HG02678 (cell line): ENCODE data around the gene WWOX.
"Not testable (repeated sequence)": the region's sequence is repeated elsewhere in the genome, so short reads cannot be mapped to it uniquely, and the experiment has no call there.

Experiments used
- ATAC-seq: cut with Tn5 transposase; IDR thresholded peaks from one replicate; pipeline ENCODE4 v1.9.1; 2021; ENCODE audit warnings: mild to moderate bottlenecking, moderate library complexity; ENCODE audit not compliant: unreplicated experiment

Gene WWOX

GRCh38 chr16:78099271-78100111, at the start of gene WWOX:
Gene WWOX (plus strand): TSS chr16:78099654.
- peak; percentile 95 for ATAC-seq

- no peak for ATAC-seq
These were observed 48.6 kb upstream of the WWOX start for GRCh38 chr16:78050734-78051400.

GRCh38 chr16:78057803-78058564, 41.5 kb upstream of the WWOX start:
- ATAC-seq = no peak

GRCh38 chr16:78059806-78060205, 39.6 kb upstream of the WWOX start:
- ATAC-seq = not testable (repeated sequence)

- ATAC-seq = no peak
These were observed 39.2 kb upstream of the WWOX start for GRCh38 chr16:78060295-78060694.

GRCh38 chr16:78060809-78061208, 38.6 kb upstream of the WWOX start:
- no peak for ATAC-seq

- no peak for ATAC-seq
These were observed 34.1 kb upstream of the WWOX start for GRCh38 chr16:78065319-78065718.

GRCh38 chr16:78069913-78070312, 29.5 kb upstream of the WWOX start:
- no peak for ATAC-seq

- ATAC-seq = no peak
These were observed 27.2 kb upstream of the WWOX start for GRCh38 chr16:78072275-78072674.

GRCh38 chr16:78075800-78076199, 23.7 kb upstream of the WWOX start:
- ATAC-seq = no peak

GRCh38 chr16:78081341-78081740, 18.1 kb upstream of the WWOX start:
- ATAC-seq = no peak

- no peak for ATAC-seq
These were observed 8.0 kb upstream of the WWOX start for GRCh38 chr16:78091419-78091818.

GRCh38 chr16:78092758-78093157, 6.7 kb upstream of the WWOX start:
- no peak for ATAC-seq

GRCh38 chr16:78094166-78094565, 5.3 kb upstream of the WWOX start:
- ATAC-seq = no peak

- no peak for ATAC-seq
These were observed 4.5 kb upstream of the WWOX start for GRCh38 chr16:78094998-78095397.

- no peak for ATAC-seq
These were observed 3.1 kb upstream of the WWOX start for GRCh38 chr16:78096386-78096785.

GRCh38 chr16:78097548-78097947, 1.9 kb upstream of the WWOX start:
- no peak for ATAC-seq

GRCh38 chr16:78098087-78098486, 1.4 kb upstream of the WWOX start:
- no peak for ATAC-seq

- no peak for ATAC-seq
These were observed 721 bp upstream of the WWOX start for GRCh38 chr16:78098595-78099270.

- peak; percentile 29 for ATAC-seq
These were observed 636 bp downstream of the WWOX start for GRCh38 chr16:78100112-78100467.

GRCh38 chr16:78102122-78102660, 2.7 kb downstream of the WWOX start:
- ATAC-seq = no peak
